Neural cell (in vitro differentiated cells): ENCODE results near the gene HMGN2. TPM values are rescaled to one million over a fixed set of nuclear protein-coding genes. Genes with fewer than 3 reads are reported as not detected.

Experiments used
- H2AFZ ChIP-seq: fragments of 200-600, 300-800 bp; sonication (generic), shearing (Covaris generic); 2 replicates; pipeline ENCODE4 v1.6.0; 2014; ENCODE audit warnings: low read depth, mild to moderate bottlenecking, antibody characterized with exemption, low read length, moderate library complexity
- H3F3A ChIP-seq: fragments of 200-600 bp; shearing (Covaris generic); 2 replicates; pipeline ENCODE4 v1.6.1; 2016; ENCODE audit warnings: mild to moderate bottlenecking, moderate library complexity, mixed read lengths, antibody characterized with exemption, low read length; ENCODE audit not compliant: insufficient read depth, poor library complexity, severe bottlenecking
- H3K27ac ChIP-seq: fragments of 200-600, 300-800 bp; sonication (generic), shearing (Covaris generic); 2 replicates; pipeline ENCODE4 v1.5.1; 2014; ENCODE audit warnings: mild to moderate bottlenecking, low read length, moderate library complexity
- H3K27me3 ChIP-seq: fragments of 300-800, 200-600 bp; sonication (generic), shearing (Covaris generic); 2 replicates; pipeline ENCODE4 v1.6.0; 2014; ENCODE audit warnings: mild to moderate bottlenecking, low read depth, low read length, moderate library complexity; ENCODE audit not compliant: insufficient read depth
- H3K36me3 ChIP-seq: fragments of 300-800, 200-600 bp; sonication (generic), shearing (Covaris generic); 2 replicates; pipeline ENCODE4 v1.5.1; 2014; ENCODE audit warnings: mild to moderate bottlenecking, antibody characterized with exemption, low read length, moderate library complexity; ENCODE audit not compliant: insufficient read depth
- H3K4me2 ChIP-seq: fragments of 300-800, 200-600 bp; sonication (generic), shearing (Covaris generic); 2 replicates; pipeline ENCODE4 v1.6.0; 2014; ENCODE audit warnings: mild to moderate bottlenecking, low read length
- H3K4me3 ChIP-seq: fragments of 300-800, 200-600 bp; sonication (generic), shearing (Covaris generic); 2 replicates; pipeline ENCODE4 v1.5.1; 2014; ENCODE audit warnings: mild to moderate bottlenecking, low read length, moderate library complexity
- H3K79me2 ChIP-seq: fragments of 200-600 bp; shearing (Covaris generic); replicated peaks from 2 replicates; pipeline ENCODE4 v1.6.0; 2014; ENCODE audit warnings: mild to moderate bottlenecking, low read length, moderate library complexity; ENCODE audit not compliant: insufficient read depth
- H3K9ac ChIP-seq: fragments of 300-800, 200-600 bp; sonication (generic), shearing (Covaris generic); 2 replicates; pipeline ENCODE4 v1.6.1; 2016; ENCODE audit warnings: mild to moderate bottlenecking, low read length, mixed read lengths
- H3K9me2 ChIP-seq: fragments of 200-600 bp; shearing (Covaris generic); 2 replicates; pipeline ENCODE4 v1.6.1; 2016; ENCODE audit warnings: mild to moderate bottlenecking, low read length, mixed read lengths; ENCODE audit not compliant: insufficient read depth
- H3K9me3 ChIP-seq: fragments of 200-600, 300-800 bp; sonication (generic), shearing (Covaris generic); 2 replicates; pipeline ENCODE4 v1.6.1; 2016; ENCODE audit warnings: mild to moderate bottlenecking, mixed run types, low read length, moderate library complexity, mixed read lengths
- H4K20me1 ChIP-seq: fragments of 200-600 bp; shearing (Covaris generic); 2 replicates; pipeline ENCODE4 v1.6.1; 2016; ENCODE audit warnings: mild to moderate bottlenecking, mixed run types; ENCODE audit not compliant: insufficient read depth
- EP300 ChIP-seq: fragments of 450-650 bp; conservative IDR thresholded peaks from 2 replicates; pipeline ENCODE4 v1.6.1; 2014; ENCODE audit warnings: antibody characterized with exemption, mild to moderate bottlenecking, moderate library complexity; ENCODE audit not compliant: poor library complexity, severe bottlenecking
- EZH2 ChIP-seq: fragments of 200-600, 300-800 bp; shearing (Covaris generic), sonication (generic); IDR thresholded peaks from 2 replicates; pipeline ENCODE4 v1.6.1; 2014; ENCODE audit warnings: antibody characterized with exemption, low read length, borderline replicate concordance, mild to moderate bottlenecking; ENCODE audit not compliant: insufficient read depth, poor library complexity, severe bottlenecking
- MXI1 ChIP-seq: fragments of 450-650 bp; conservative IDR thresholded peaks from 2 replicates; pipeline ENCODE4 v1.6.1; 2014; ENCODE audit warnings: antibody characterized with exemption, mild to moderate bottlenecking; ENCODE audit not compliant: poor library complexity, severe bottlenecking
- POLR2AphosphoS5 ChIP-seq: IDR thresholded peaks from 2 replicates; pipeline ENCODE4 v1.6.1; 2012
- RAD21 ChIP-seq: fragments of 450-650 bp; conservative IDR thresholded peaks from 2 replicates; pipeline ENCODE4 v1.6.1; 2014; ENCODE audit warnings: antibody characterized with exemption, mild to moderate bottlenecking, moderate library complexity
- SMC3 ChIP-seq: fragments of 450-650 bp; conservative IDR thresholded peaks from 2 replicates; pipeline ENCODE4 v1.6.1; 2014; ENCODE audit warnings: antibody characterized with exemption, mild to moderate bottlenecking, moderate library complexity; ENCODE audit not compliant: poor library complexity
- TAF1 ChIP-seq: IDR thresholded peaks from 2 replicates; pipeline ENCODE4 v1.6.1; 2012; ENCODE audit warnings: low read depth
- polyA plus RNA-seq: library from polyadenylated mRNA; depleted of rRNA; stranded (reverse); fragments of >200 nt; gene quantifications from 2 replicates; pipeline ENCODE4 v1.2.3, GENCODE V29; 2014
- TF ChIP-seq, protein P1 (sequence below): fragments of 450-650 bp; IDR thresholded peaks from 2 replicates; pipeline ENCODE4 v1.5.1; 2014; ENCODE audit warnings: antibody characterized with exemption, mild to moderate bottlenecking, moderate library complexity; ENCODE audit not compliant: poor library complexity, severe bottlenecking
- TF ChIP-seq, protein P2 (sequence below): IDR thresholded peaks from 2 replicates; pipeline ENCODE4 v1.6.1; 2012; ENCODE audit warnings: borderline replicate concordance

The HMGN2 gene
- polyA plus RNA-seq, 1 donor from 2014 or later = 615 TPM

DNA sequence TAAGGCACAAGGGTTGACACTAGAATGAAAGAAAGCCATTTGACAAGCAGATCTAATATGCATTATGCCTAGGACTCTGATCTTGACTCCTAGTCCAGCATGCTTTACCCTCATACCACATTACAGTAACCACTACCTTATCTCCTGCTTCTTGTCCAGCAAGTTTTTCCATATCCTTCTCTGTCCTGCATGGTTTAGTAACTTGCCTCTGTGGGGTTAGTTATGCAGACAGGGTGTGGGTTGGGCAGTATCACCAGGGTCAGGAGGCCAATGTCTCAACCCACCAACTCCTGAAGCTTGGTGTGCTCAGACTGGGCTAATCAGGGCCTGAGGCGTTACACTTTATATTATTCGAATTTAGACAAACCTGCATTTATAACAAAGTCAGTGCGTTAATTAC is 21.3 kb upstream of the HMGN2 start:
- H3K79me2 ChIP-seq = no peaks in the 10 kb centered on the region
- no peaks in the 10 kb centered on the region for H3K36me3 ChIP-seq
- no peak overlapping the region for H2AFZ ChIP-seq
- no peaks in the 10 kb centered on the region for H3K9me3 ChIP-seq
- H3K9ac ChIP-seq = no peak overlapping the region
- TF ChIP-seq POLR2AphosphoS5 = no peak
- TF ChIP-seq EZH2 = no peak
- no peak for TF ChIP-seq SMC3
- TF ChIP-seq, protein P1, sequence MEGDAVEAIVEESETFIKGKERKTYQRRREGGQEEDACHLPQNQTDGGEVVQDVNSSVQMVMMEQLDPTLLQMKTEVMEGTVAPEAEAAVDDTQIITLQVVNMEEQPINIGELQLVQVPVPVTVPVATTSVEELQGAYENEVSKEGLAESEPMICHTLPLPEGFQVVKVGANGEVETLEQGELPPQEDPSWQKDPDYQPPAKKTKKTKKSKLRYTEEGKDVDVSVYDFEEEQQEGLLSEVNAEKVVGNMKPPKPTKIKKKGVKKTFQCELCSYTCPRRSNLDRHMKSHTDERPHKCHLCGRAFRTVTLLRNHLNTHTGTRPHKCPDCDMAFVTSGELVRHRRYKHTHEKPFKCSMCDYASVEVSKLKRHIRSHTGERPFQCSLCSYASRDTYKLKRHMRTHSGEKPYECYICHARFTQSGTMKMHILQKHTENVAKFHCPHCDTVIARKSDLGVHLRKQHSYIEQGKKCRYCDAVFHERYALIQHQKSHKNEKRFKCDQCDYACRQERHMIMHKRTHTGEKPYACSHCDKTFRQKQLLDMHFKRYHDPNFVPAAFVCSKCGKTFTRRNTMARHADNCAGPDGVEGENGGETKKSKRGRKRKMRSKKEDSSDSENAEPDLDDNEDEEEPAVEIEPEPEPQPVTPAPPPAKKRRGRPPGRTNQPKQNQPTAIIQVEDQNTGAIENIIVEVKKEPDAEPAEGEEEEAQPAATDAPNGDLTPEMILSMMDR = no peak
- TF ChIP-seq MXI1 = no peak
- TF ChIP-seq TAF1 = no peak
- TF ChIP-seq EP300 = no peak
- TF ChIP-seq, protein P2, sequence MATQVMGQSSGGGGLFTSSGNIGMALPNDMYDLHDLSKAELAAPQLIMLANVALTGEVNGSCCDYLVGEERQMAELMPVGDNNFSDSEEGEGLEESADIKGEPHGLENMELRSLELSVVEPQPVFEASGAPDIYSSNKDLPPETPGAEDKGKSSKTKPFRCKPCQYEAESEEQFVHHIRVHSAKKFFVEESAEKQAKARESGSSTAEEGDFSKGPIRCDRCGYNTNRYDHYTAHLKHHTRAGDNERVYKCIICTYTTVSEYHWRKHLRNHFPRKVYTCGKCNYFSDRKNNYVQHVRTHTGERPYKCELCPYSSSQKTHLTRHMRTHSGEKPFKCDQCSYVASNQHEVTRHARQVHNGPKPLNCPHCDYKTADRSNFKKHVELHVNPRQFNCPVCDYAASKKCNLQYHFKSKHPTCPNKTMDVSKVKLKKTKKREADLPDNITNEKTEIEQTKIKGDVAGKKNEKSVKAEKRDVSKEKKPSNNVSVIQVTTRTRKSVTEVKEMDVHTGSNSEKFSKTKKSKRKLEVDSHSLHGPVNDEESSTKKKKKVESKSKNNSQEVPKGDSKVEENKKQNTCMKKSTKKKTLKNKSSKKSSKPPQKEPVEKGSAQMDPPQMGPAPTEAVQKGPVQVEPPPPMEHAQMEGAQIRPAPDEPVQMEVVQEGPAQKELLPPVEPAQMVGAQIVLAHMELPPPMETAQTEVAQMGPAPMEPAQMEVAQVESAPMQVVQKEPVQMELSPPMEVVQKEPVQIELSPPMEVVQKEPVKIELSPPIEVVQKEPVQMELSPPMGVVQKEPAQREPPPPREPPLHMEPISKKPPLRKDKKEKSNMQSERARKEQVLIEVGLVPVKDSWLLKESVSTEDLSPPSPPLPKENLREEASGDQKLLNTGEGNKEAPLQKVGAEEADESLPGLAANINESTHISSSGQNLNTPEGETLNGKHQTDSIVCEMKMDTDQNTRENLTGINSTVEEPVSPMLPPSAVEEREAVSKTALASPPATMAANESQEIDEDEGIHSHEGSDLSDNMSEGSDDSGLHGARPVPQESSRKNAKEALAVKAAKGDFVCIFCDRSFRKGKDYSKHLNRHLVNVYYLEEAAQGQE = no peak
- TF ChIP-seq RAD21 = no peak
- H3K27ac ChIP-seq = no peak overlapping the region
- H3F3A ChIP-seq = no peaks in the 10 kb centered on the region
- no peaks in the 10 kb centered on the region for H3K9me2 ChIP-seq
- H3K4me2 ChIP-seq = no peak overlapping the region
- H3K4me3 ChIP-seq = no peak overlapping the region
- no peaks in the 10 kb centered on the region for H3K27me3 ChIP-seq
- H4K20me1 ChIP-seq = no peaks in the 10 kb centered on the region

DNA sequence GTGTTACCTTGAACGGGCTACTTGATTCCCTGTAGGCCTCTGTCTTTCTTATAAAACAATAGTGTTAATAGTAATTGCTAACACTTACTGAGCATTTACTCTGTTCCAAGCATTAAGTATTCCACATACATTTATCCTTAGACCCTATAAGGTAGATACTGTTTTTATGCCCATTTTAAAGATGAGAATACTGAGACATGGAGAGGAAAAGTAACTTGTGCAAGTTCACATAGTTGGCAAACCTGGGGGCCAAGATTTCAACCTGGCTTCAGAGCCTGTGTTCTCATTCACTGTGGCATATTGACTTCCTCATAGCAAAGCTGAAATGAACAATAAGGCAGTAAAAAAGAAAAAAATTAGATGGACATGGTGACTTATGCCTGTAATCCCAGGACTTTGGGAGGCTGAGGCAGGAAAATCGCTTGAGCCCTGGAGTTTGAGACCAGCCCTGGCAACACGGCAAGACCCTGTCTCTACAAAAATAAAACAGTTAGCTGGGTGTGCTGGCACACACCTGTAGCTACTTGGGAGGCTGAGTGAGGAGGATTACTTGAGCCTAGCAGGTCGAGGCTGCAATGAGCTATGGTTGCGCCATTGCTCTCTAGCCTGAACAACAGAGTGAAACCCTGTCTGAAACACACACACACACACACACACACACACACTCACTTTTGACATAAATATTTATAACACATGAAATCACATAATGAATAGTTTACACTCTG is 19.6 kb upstream of the HMGN2 start:
- Histone ChIP-seq H3K9me2 (no peaks in the 10 kb centered on the region), H3K9me3 (no peaks in the 10 kb centered on the region), H3K4me2 (no peak overlapping the region), H2AFZ (no peak overlapping the region), H3F3A (no peaks in the 10 kb centered on the region), H3K36me3 (no peaks in the 10 kb centered on the region), H3K4me3 (no peak overlapping the region), H3K9ac (no peak overlapping the region), H3K27me3 (no peaks in the 10 kb centered on the region), H3K79me2 (no peaks in the 10 kb centered on the region), H3K27ac (no peak overlapping the region), H4K20me1 (no peaks in the 10 kb centered on the region)
- TF ChIP-seq TAF1 (no peak), POLR2AphosphoS5 (no peak), RAD21 (no peak), SMC3 (no peak), MXI1 (no peak), EP300 (no peak), EZH2 (no peak)
- TF ChIP-seq, protein P1 = no peak
- TF ChIP-seq, protein P2 = no peak
